Neural cell (in vitro differentiated cells): ENCODE data around the gene DOK4. TPM values are rescaled to one million over a fixed set of nuclear protein-coding genes. Genes with fewer than 3 reads are reported as not detected.

Source experiments
- H2AFZ ChIP-seq: fragments of 200-600, 300-800 bp; sonication (generic), shearing (Covaris generic); 2 replicates; pipeline ENCODE4 v1.6.0; 2014; ENCODE audit warnings: low read depth, mild to moderate bottlenecking, antibody characterized with exemption, low read length, moderate library complexity
- H3F3A ChIP-seq: fragments of 200-600 bp; shearing (Covaris generic); 2 replicates; pipeline ENCODE4 v1.6.1; 2016; ENCODE audit warnings: mild to moderate bottlenecking, moderate library complexity, mixed read lengths, antibody characterized with exemption, low read length; ENCODE audit not compliant: insufficient read depth, poor library complexity, severe bottlenecking
- H3K27ac ChIP-seq: fragments of 200-600, 300-800 bp; sonication (generic), shearing (Covaris generic); 2 replicates; pipeline ENCODE4 v1.5.1; 2014; ENCODE audit warnings: mild to moderate bottlenecking, low read length, moderate library complexity
- H3K27me3 ChIP-seq: fragments of 300-800, 200-600 bp; sonication (generic), shearing (Covaris generic); 2 replicates; pipeline ENCODE4 v1.6.0; 2014; ENCODE audit warnings: mild to moderate bottlenecking, low read depth, low read length, moderate library complexity; ENCODE audit not compliant: insufficient read depth
- H3K36me3 ChIP-seq: fragments of 300-800, 200-600 bp; sonication (generic), shearing (Covaris generic); 2 replicates; pipeline ENCODE4 v1.5.1; 2014; ENCODE audit warnings: mild to moderate bottlenecking, antibody characterized with exemption, low read length, moderate library complexity; ENCODE audit not compliant: insufficient read depth
- H3K4me2 ChIP-seq: fragments of 300-800, 200-600 bp; sonication (generic), shearing (Covaris generic); 2 replicates; pipeline ENCODE4 v1.6.0; 2014; ENCODE audit warnings: mild to moderate bottlenecking, low read length
- H3K4me3 ChIP-seq: fragments of 300-800, 200-600 bp; sonication (generic), shearing (Covaris generic); 2 replicates; pipeline ENCODE4 v1.5.1; 2014; ENCODE audit warnings: mild to moderate bottlenecking, low read length, moderate library complexity
- H3K79me2 ChIP-seq: fragments of 200-600 bp; shearing (Covaris generic); replicated peaks from 2 replicates; pipeline ENCODE4 v1.6.0; 2014; ENCODE audit warnings: mild to moderate bottlenecking, low read length, moderate library complexity; ENCODE audit not compliant: insufficient read depth
- H3K9ac ChIP-seq: fragments of 300-800, 200-600 bp; sonication (generic), shearing (Covaris generic); 2 replicates; pipeline ENCODE4 v1.6.1; 2016; ENCODE audit warnings: mild to moderate bottlenecking, low read length, mixed read lengths
- H3K9me2 ChIP-seq: fragments of 200-600 bp; shearing (Covaris generic); 2 replicates; pipeline ENCODE4 v1.6.1; 2016; ENCODE audit warnings: mild to moderate bottlenecking, low read length, mixed read lengths; ENCODE audit not compliant: insufficient read depth
- H3K9me3 ChIP-seq: fragments of 200-600, 300-800 bp; sonication (generic), shearing (Covaris generic); 2 replicates; pipeline ENCODE4 v1.6.1; 2016; ENCODE audit warnings: mild to moderate bottlenecking, mixed run types, low read length, moderate library complexity, mixed read lengths
- H4K20me1 ChIP-seq: fragments of 200-600 bp; shearing (Covaris generic); 2 replicates; pipeline ENCODE4 v1.6.1; 2016; ENCODE audit warnings: mild to moderate bottlenecking, mixed run types; ENCODE audit not compliant: insufficient read depth
- CTCF ChIP-seq: fragments of 450-650 bp; IDR thresholded peaks from 2 replicates; pipeline ENCODE4 v1.5.1; 2014; ENCODE audit warnings: antibody characterized with exemption, mild to moderate bottlenecking, moderate library complexity; ENCODE audit not compliant: poor library complexity, severe bottlenecking
- EP300 ChIP-seq: fragments of 450-650 bp; conservative IDR thresholded peaks from 2 replicates; pipeline ENCODE4 v1.6.1; 2014; ENCODE audit warnings: antibody characterized with exemption, mild to moderate bottlenecking, moderate library complexity; ENCODE audit not compliant: poor library complexity, severe bottlenecking
- EZH2 ChIP-seq: fragments of 200-600, 300-800 bp; shearing (Covaris generic), sonication (generic); IDR thresholded peaks from 2 replicates; pipeline ENCODE4 v1.6.1; 2014; ENCODE audit warnings: antibody characterized with exemption, low read length, borderline replicate concordance, mild to moderate bottlenecking; ENCODE audit not compliant: insufficient read depth, poor library complexity, severe bottlenecking
- MXI1 ChIP-seq: fragments of 450-650 bp; conservative IDR thresholded peaks from 2 replicates; pipeline ENCODE4 v1.6.1; 2014; ENCODE audit warnings: antibody characterized with exemption, mild to moderate bottlenecking; ENCODE audit not compliant: poor library complexity, severe bottlenecking
- POLR2AphosphoS5 ChIP-seq: IDR thresholded peaks from 2 replicates; pipeline ENCODE4 v1.6.1; 2012
- RAD21 ChIP-seq: fragments of 450-650 bp; conservative IDR thresholded peaks from 2 replicates; pipeline ENCODE4 v1.6.1; 2014; ENCODE audit warnings: antibody characterized with exemption, mild to moderate bottlenecking, moderate library complexity
- REST ChIP-seq: IDR thresholded peaks from 2 replicates; pipeline ENCODE4 v1.6.1; 2012; ENCODE audit warnings: borderline replicate concordance
- SMC3 ChIP-seq: fragments of 450-650 bp; conservative IDR thresholded peaks from 2 replicates; pipeline ENCODE4 v1.6.1; 2014; ENCODE audit warnings: antibody characterized with exemption, mild to moderate bottlenecking, moderate library complexity; ENCODE audit not compliant: poor library complexity
- TAF1 ChIP-seq: IDR thresholded peaks from 2 replicates; pipeline ENCODE4 v1.6.1; 2012; ENCODE audit warnings: low read depth
- polyA plus RNA-seq: library from polyadenylated mRNA; depleted of rRNA; stranded (reverse); fragments of >200 nt; gene quantifications from 2 replicates; pipeline ENCODE4 v1.2.3, GENCODE V29; 2014

The DOK4 gene
- polyA plus RNA-seq, 1 donor from 2014 or later, result 214 TPM

- H2AFZ ChIP-seq, result no peak overlapping the region
- no peak overlapping the region for H3K9ac ChIP-seq
- no peaks in the 10 kb centered on the region for H4K20me1 ChIP-seq
- H3K36me3 ChIP-seq, result no peaks in the 10 kb centered on the region
- no peak overlapping the region for H3K4me3 ChIP-seq
- no peaks in the 10 kb centered on the region for H3K79me2 ChIP-seq
- no peak overlapping the region for H3K4me2 ChIP-seq
- H3K9me3 ChIP-seq, result no peaks in the 10 kb centered on the region
- no peak overlapping the region for H3K27ac ChIP-seq
- H3K9me2 ChIP-seq, result no peaks in the 10 kb centered on the region
- no peak for TF ChIP-seq MXI1
- no peak for TF ChIP-seq EZH2
- TF ChIP-seq SMC3, result peak; percentile 55
- TF ChIP-seq CTCF, result peak; percentile 50
- no peak for TF ChIP-seq POLR2AphosphoS5
- no peak for TF ChIP-seq EP300
- TF ChIP-seq TAF1, result no peak
- TF ChIP-seq RAD21, result peak; percentile 56
- TF ChIP-seq REST, result no peak
- H3K27me3 ChIP-seq, result no peaks in the 10 kb centered on the region
- H3F3A ChIP-seq, result no peaks in the 10 kb centered on the region
Observed at GRCh38 chr16:57422026-57422944, 64.0 kb downstream of the DOK4 start.

Other genes with a start within 250 kb of the DOK4 start
- 149 and 153 TPM in 2 replicates for gene ARL2BP, start 241.2 kb downstream of the DOK4 start, polyA plus RNA-seq
- 0.10 TPM in 1 of 2 replicates, not detected in the other for gene PLLP, start 201.8 kb downstream of the DOK4 start, polyA plus RNA-seq
- not detected in 2 replicates for gene CCL22, start 127.7 kb downstream of the DOK4 start, polyA plus RNA-seq
- 3.8 and 4.9 TPM in 2 replicates for gene CX3CL1, start 114.0 kb downstream of the DOK4 start, polyA plus RNA-seq
- gene CCL17, start 81.7 kb downstream of the DOK4 start, polyA plus RNA-seq, result not detected in 2 replicates
- gene CIAPIN1, start 39.1 kb downstream of the DOK4 start, polyA plus RNA-seq, result 117 and 131 TPM in 2 replicates
- gene COQ9, start 39.0 kb downstream of the DOK4 start, polyA plus RNA-seq, result 78.7 and 95.0 TPM in 2 replicates
- gene POLR2C, start 23.8 kb downstream of the DOK4 start, polyA plus RNA-seq, result 109 and 132 TPM in 2 replicates
- 0.20 TPM in 1 of 2 replicates, not detected in the other for gene CCDC102A, start 50.1 kb upstream of the DOK4 start, polyA plus RNA-seq
- 0.19 and 0.58 TPM in 2 replicates for gene ADGRG5, start 56.1 kb upstream of the DOK4 start, polyA plus RNA-seq
- 80.6 and 86.8 TPM in 2 replicates for gene ADGRG1, start 142.1 kb upstream of the DOK4 start, polyA plus RNA-seq
- gene ADGRG3, start 181.8 kb upstream of the DOK4 start, polyA plus RNA-seq, result 0.62 and 0.86 TPM in 2 replicates
- 0.10 and 1.4 TPM in 2 replicates for gene DRC7, start 208.3 kb upstream of the DOK4 start, polyA plus RNA-seq
- gene KATNB1, start 249.3 kb upstream of the DOK4 start, polyA plus RNA-seq, result 56.4 and 57.9 TPM in 2 replicates